HG03039 (cell line): ENCODE measurements around the gene ADGRG6.

Experiments
- ATAC-seq: cut with Tn5 transposase; IDR thresholded peaks from one replicate; pipeline ENCODE4 v1.9.1; 2021; ENCODE audit warnings: mild to moderate bottlenecking, moderate library complexity; ENCODE audit not compliant: unreplicated experiment

ADGRG6 gene

DNA sequence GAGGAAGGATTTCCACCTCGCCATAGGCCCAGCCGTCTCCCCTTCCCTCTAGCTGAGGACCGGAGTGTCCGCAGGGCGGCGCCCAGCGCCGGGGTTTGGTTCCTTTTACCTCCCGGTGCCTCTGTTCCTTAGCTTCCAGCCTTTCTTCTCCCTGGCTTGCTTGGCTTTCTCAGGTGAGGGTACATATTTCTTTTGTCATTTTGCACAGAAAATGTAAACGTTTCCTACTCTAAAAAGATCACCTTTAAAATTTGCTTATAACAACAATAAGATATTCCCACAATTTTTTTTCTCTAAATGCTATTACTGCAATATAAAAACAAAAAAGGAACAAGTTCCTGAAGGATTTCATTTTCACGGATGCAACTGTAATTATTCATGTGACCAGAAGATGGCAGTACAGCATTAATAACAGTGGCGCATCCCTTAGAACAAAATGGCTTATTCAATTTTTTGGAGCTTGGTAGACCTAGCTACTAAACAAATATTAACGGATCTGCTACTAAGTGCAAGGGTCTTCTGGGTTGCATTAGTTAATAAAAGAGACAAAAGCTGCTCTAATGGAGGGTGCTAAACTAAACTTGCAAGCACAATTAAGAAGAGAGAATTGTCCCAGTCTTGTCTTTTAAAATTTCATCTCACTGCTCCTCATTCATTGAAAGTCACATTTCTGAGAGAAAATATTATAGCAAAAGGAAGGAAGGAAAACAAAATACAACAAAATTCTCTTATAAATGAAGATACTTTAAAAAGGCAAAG, 172.9 kb downstream of the ADGRG6 start:
- ATAC-seq, result no peak

DNA sequence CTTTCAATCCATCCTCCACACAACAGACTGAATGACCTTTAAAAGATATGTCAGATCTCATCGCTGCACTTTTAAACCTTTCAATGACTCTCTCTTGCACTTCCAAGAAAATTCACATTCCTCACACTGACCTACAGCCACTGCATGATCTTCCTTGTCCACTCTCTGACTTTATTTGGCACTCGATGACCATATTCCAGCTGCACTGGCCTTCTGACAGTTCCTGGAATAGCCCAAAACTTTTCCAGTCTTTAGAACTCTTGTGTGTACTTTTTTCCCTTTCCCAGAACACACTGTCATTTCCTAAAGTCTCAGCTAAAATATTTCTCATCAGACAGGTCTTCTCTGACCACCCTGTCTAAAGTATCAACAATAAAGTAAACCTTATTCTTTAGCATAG, 174.6 kb downstream of the ADGRG6 start:
- no peak for ATAC-seq

DNA sequence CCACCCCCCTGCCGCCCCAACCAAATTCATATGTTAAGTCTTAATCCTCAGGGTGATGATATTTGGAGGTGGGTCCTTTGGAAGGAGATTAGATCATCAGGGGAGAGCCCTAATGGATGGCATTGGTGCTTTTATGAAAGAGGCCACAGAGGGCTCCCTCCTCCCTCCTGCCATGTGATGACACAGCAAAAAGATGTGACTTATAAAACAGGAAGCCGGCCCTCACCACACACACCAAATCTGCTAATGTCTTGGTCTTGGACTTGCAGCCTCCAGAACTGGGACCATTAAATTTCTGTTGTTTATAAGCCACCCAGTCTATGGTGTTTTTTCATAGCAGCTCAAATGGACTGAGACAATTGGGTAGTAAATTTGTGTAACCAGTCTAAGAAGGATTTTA, 176.3 kb downstream of the ADGRG6 start:
- no peak for ATAC-seq

DNA sequence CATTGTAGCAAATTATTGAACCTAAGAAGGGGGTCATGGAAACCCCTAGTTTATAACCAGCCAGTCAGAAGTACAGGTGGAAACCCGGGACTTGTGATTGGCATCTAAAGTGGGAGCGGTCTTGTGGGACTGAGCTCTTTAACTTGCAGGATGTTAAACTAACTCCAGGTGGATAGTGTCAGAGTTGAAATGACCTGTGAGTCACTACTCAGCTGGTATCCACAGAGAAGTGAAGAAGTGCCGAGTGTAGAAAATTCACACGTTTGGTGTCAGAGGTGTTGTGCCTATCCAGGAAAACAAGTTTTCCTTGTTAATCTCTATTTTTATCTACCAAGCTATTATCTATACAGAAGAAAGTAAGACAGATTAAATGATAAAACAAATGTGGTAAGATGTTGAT, 179.7 kb downstream of the ADGRG6 start:
- no peak for ATAC-seq

DNA sequence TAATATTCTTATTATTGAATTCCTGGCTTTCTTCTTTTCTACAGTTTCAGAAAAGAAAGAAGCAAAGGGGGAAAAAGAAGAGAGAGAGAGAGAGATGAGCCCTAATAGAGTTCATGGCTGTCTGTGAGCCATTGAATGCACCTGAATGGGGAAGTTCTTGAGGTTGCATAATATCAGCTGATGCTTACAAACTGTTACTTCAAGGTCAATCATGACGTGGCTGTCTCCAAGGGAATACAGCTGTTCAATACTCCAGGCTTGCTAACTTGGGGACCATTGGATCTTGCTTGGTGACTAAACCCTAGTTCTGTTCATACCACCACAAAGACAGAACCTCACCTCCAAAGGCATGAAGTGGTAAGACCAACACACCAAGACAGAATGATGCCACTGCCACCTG, 180.4 kb downstream of the ADGRG6 start:
- no peak for ATAC-seq

DNA sequence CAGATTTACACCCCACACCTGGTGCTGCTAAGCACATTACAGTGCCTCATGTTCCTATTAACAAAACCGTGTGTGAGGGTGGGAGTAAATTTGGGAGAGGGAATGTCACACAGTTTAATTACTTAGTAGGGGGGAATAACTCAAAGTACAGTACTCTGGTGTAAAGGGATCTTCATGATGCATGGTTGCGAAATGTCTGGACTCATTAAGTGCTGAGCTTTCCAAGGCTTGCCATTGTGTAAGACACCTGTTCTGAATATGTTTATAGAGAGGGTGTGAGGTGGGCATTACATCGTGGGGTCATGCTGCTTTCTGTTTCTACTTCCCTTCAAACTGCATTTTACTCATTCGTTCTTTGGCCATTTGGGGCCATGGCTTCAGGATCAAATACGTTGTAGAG, 181.2 kb downstream of the ADGRG6 start:
- no peak for ATAC-seq

DNA sequence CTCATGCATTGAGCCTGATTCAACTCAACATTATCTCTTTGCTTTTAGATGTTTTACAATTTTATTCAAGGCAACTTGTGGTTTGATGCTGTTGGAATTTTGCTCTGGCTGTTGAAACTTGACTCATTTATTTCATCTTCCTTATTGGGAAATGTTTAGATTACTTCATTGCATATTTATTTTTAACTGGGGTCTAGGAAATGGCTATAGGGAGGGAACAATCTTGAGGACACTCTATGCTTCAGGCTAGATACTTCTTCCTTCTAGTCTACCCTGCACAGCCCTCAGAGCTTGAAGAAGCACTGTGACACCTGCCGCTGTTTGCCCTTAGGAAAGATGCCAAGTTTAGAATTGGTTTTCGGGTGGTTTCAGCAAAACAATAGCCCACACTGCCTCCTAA, 183.4 kb downstream of the ADGRG6 start:
- ATAC-seq, result no peak

DNA sequence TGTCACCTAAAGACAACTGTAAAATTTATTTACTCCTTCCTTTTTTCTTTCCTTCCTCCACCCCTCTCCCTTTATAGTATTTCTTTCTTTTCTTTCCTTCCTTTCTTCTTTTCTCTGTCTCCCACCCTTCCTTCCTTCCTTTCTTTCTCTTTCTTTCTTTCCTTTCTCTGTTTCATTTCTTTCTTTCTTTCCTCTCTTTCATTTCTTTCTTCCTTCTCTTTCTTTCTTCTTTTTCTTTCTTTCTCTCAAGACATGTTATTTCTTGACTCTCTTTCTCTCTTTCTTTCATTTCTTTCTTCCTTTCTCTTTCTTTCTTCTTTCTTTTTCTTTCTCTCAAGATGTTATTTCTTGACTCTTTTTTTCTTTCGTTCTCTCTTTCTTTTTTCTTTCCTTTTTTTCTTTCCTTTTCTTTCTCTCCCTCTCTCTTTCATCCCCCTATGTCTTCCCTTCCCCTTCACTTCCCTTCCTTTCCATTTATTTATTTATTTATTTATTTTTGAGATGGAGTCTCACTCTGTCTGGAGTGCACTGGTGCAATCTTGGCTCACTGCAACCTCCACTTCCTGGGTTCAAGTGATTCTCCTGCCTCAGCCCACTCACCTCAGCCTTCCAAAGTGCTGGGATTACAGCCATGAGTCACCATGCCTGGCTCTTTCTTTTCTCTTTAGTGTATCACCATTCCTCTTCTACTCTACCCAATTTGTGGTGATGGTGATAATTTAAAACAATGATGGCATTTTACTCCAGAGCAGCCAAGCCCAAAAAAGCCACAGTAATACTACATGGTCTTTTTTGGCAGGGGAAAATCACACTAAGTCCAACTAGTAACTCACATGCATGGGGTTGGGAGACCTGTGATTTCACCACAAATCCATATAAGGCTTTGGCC, 188.2 kb downstream of the ADGRG6 start:
- ATAC-seq, result no peak
